ENCODE data around the gene USB1.

USB1 gene

DNA sequence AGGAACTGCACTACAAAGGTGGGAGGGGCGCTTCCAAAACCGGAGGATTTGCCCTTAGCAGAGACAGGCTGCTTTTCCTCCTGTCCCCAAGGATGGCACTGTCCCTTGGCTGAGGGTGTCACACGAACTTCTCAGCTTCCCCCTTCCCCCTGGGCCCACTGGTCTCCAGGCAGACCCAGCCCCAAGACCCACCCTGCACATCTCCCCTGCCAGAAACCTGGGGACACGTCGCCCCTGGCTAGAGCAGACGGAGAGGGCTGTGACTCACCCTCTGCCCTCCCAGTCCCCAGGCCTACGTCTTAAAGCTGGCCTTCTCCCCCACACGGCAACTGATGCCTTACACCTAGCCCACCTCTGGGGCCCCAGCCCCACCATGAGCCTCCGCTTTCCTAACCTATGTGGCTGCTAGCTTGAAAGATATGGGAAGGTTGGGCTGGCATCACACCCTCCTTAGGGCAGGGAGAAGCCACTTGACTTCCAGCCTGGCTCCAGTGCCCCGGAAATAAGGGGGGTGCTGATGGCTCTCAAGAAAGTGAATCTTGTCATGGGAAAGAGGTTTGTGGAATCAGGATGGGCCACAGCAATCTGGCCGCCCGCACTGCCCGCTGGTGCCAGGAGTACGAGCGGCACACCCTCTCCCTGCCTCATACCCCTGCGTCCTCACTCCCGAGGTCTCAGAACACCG, 5.3 kb upstream of the USB1 start:
- DNase-seq (ENCODE audit: low spot score): peak; percentile 45

DNA sequence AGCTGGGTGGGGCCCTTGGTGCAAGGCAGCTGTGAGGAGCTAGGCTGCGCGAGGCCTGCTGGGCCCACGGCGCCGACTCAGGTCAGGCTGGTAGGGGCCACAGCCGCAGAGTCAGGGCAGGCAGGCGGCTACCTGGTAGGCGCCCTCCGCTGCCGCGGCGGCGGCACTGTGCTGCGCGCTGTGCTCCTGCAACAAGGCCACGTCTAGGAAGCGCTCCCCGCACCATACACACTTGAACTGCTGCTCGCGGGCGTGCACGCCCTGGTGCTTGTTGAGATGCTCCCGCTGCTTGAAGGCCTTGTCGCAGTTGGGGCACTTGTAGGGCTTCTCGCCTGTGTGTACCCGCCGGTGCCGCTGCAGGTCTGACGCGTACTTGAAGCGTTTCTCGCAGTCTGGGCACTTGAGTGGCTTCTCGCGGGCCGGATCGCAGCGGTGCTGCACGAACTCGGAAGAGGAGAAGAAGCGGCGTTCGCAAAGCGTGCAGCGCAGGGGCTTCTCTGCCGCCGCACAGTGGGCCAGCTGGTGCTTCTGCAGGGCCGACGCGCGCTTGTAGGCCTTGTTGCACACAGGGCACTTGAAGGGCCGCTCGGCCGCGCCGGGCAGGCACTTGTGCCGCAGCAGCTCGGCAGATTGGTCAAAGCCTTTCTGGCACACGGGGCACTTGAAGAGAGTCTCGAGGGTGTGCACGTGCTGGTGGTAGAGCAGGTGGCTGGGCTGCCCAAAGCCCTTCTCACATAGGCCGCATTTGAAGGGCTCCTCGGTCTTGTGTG, 4.6 kb upstream of the USB1 start:
- DNase-seq (ENCODE audit: low spot score): peak; percentile 57

- DNase-seq (ENCODE audit: low spot score): peak; percentile 62
Measured at GRCh38 chr16:57997176-57997527, 4.1 kb upstream of the USB1 start.

DNA sequence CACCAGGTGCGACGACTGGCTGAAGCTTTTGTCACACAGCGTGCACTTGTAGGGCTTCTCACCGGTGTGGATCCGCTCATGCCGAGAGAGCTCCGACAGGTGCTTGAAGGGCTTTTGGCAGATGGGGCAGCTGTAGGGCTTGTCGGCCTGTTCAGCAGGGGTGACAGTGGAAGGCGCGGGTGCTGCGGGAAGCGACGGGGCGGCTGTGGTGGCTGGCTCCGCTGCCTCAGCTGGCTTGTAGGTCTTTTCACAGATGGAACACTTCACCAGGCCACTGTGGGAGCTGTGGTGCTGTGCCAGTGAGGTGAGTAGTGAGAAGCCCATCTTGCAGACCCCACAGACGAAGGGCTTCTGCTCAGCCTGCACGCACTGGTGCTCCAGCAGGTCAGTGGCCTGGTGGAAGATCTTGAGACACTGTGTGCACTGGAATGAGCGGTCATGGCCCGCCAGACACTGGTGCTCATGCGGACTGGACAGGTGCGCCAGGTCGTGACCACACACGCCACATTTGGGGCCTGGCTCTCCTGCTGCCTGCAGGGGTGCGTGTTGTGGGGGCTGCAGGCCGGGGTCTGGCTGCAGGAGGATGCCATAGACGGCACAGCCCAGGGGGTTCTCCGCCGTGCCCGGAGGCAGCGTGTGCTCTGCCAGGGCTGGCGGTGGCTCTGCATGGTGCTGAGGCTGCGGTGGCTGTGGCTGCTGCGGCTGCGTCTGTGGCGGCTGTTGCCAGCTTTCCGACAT, 3.5 kb upstream of the USB1 start:
- DNase-seq (ENCODE audit: low spot score): peak; percentile 49

DNA sequence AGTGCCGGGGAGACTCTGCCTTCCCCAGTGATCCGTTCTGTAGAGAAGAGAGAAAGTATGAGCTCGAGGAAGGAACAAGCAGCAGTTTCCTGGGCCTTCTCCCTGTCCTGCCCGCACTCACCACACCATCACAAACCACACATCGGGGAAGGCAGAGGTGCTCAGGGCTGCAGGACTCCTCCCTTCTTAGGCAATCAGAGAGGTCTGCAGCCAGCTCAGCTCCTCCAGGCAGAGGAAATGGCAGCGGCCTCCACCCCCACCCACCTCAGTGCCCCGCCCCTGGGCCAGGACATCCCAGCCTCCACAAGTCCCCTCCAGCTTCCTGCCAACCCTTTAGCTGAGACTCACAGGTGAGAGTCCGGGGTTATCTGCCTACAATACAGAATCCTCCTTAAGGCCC, 2.7 kb upstream of the USB1 start:
- peak; percentile 54 for DNase-seq (ENCODE audit: low spot score)

DNA sequence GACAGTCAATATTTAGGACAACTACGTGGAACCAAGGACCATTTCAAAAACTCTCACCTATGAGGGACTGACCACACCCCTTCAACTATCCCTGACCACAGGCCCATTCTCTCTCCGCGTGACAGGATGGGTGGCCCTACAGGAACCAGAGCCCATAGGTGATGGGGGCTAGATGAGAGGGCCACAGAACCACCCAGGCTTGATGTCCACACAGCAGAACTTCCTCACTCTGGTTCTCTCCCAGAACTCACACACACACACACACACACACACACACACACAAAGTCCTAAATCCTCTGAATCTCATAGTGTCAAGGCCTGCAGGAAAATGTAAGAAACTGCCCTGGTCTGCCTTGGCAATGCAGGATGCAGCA, 2.2 kb upstream of the USB1 start:
- no peak for DNase-seq (ENCODE audit: low spot score)

DNA sequence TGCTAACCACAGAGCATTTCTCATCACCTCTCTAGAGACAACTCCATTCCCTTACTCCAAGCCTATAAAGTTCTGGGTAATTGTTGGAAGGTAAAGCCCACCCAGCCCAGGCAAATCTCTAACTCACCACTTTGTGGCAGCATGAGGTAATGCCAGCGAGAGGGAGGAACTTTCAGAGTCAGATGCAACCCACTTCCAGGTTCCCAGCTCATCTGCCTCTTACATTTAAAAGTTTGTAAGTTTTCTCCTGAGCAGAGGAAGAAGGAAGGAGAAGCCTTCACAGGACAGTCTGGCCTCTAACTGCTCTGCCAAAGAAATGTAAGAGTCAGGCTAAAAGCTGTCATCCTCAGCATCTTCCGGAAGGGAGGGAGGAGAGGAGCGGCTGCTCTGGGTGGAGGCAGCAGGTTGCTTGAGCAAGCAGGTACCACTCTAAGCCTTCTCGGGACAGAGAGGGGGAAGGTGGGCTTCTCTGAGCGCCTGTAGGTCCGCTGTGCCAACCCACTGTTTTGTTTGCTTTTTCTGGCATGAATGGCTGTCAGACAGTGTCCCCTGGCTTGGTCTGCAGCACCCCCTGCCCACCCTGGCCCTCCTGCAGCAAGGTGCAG, 1.7 kb upstream of the USB1 start:
- DNase-seq (ENCODE audit: low spot score): peak; percentile 64

DNA sequence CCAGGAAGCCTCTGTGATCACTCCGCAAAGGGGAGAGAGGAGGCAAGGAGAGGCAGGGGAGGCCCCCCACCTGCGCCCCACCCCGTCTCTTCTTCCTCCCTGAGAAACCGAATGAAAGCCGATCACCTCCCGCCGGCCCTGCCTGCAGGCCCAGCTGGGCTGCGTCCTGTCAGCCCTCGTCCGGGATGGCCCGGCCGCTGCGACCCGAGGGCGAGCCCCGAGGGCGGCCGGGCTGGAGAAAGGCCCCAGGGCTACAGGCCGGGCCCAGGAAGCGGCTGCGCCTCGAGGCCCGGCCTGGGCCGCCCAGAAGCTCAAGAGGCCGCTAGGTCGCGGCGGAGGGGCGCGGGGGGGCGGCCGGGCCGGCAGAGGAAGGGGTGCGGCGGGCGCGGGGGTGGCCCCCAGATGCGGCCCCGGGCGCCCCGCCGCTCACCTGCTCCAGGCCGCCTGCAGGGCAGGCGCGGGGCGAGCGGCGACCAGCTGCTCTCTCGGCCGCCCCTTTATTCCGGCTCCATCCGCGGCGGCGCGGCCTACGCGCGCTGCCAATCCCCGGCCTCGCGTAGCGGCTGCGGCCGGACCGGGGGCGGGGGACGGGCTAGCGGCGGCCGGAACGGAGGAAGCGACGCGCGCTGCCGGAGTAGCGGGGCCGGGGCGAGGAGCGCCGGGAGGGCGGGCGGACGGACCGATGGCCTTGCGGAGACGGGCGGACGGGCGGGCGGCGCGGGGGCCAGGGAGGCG, 1.1 kb upstream of the USB1 start, which contains the start of gene ZNF319:
ZNF319 (minus strand) TSS at position 702 of the 735 bp plus-strand sequence. CDS start 2,407 bp downstream, outside the sequence.
- peak; percentile 67 for DNase-seq (ENCODE audit: low spot score)

- peak; percentile 34 for DNase-seq (ENCODE audit: low spot score)
Measured at GRCh38 chr16:58001781-58002415, 691 bp downstream of the USB1 start.

DNA sequence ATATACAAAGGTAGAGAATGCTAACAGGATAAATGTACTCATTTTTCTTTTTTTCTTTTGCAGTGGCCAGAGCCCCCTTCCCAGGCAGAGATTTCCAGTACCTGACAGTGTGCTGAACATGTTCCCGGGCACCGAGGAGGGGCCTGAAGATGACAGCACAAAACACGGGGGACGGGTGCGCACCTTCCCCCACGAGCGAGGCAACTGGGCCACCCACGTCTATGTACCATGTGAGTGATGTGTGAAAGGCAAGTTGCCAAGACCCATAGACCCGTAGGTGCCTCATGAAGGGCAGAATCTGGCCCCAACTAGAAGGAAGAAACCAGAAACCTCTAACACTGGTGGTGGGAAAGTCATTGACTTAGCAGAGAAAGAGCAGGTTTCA, 1.2 kb downstream of the USB1 start:
- peak; percentile 55 for DNase-seq (ENCODE audit: low spot score)

DNA sequence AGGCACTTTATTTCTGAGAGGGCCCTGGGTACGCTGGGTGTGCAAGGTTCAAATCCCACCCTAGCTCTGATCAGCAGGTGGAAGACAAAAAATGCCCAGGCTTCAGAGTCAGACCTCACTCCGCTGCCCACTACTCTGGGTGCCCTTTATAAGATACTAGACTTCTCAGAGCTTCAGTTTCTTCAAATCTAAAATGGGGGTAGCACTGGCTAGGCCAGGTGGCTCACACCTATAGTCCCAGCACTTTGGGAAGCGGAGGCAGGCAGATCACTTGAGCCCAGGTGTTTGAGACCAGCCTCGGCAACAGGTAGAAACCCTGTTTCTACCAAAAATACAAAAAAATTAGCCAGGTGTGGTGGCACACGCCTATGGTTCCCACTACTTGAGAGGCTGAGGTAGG, 1.7 kb downstream of the USB1 start:
- DNase-seq (ENCODE audit: low spot score): peak; percentile 23

- DNase-seq (ENCODE audit: low spot score): peak; percentile 49
Measured at GRCh38 chr16:58004736-58005135, 3.5 kb downstream of the USB1 start.

DNA sequence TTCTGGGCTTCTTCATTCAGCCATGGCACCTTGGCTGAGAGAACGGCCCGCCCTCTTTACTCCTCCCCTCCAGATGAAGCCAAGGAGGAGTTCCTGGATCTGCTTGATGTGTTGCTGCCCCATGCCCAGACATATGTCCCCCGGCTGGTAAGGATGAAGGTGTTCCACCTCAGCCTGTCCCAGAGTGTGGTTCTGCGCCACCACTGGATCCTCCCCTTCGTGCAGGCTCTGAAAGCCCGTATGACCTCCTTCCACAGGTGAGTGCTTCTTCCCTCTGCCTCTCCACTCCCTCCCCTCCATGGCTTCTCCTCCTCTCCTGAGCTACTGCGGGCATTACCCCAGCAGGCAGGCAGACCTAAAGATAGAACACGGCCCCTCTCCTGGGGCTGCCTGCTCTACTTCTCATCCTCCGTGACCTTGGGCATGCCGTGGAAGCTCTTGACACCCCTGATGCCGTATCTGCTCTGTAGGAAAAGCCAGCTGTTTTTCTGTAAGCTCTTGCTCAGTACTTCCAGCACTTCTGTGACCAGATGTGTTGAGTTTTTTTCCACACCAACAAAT, 8.7 kb downstream of the USB1 start:
- peak; percentile 44 for DNase-seq (ENCODE audit: low spot score)

GRCh38 chr16:58010886-58011285, 9.7 kb downstream of the USB1 start:
- DNase-seq (ENCODE audit: low spot score): peak; percentile 47

GRCh38 chr16:58011652-58012051, 10.4 kb downstream of the USB1 start:
- DNase-seq (ENCODE audit: low spot score): peak; percentile 8

GRCh38 chr16:58012481-58012880, 11.3 kb downstream of the USB1 start:
- peak; percentile 34 for DNase-seq (ENCODE audit: low spot score)

GRCh38 chr16:58013201-58013956, 12.2 kb downstream of the USB1 start:
- DNase-seq (ENCODE audit: low spot score): peak; percentile 30

DNA sequence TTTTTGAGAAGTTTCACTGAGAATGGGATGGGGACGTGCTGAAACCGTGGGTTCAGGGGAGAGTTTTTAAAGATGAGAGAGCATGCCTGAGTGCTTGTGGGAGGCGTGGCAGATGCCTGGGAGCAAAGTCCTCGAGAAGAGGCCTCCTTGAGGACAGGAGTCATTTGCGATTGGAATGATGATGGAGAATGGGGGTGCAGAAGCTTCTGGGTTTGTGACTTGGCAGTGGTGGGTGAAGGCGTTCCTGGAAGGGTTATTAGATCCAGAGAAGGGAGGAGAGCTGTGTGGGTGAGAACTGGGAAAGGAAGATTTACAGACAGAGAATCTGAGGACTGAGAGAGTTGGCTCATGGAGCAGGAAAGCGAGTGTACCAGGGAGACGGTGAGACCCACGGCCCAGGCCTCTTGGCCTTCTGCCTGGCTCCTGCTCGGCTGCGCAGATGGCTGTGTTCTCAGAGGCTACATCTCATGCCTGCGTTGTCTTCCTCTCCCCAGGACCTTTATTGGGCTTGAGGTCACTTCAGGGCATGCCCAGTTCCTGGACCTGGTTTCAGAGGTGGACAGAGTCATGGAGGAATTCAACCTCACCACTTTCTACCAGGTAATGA, 15.7 kb downstream of the USB1 start:
- DNase-seq (ENCODE audit: low spot score): peak; percentile 34

DNA sequence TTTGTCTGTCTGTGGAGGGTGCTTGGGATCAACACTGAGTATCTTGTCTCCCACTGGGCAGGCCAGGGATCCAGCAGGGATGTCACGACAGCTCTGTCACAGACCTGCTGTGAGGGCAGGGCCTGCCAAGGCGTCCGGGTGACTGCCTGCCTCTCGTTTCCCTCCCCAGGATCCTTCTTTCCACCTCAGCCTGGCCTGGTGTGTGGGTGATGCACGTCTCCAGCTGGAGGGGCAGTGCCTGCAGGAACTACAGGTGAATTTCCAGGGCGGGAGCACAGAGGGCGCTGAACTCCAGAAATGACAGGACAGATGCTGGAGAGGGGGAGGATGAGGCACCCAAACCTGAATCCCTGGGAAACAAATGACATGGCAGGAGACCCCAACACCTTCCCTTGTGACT, 17.6 kb downstream of the USB1 start:
- DNase-seq (ENCODE audit: low spot score): peak; percentile 59

Measured in left forelimb (tissue), 1 donor.